HG03060 (cell line): Measurements from ENCODE around the gene PRMT9.
A peak's percentile ranks its signal among the peaks of the same experiment; 100 is the strongest.

Experiments used
- ATAC-seq: cut with Tn5 transposase; IDR thresholded peaks from one replicate; pipeline ENCODE4 v1.9.1; 2021; ENCODE audit warnings: low read depth, moderate number of reproducible peaks; ENCODE audit not compliant: unreplicated experiment

The PRMT9 gene

GRCh38 chr4:147682755-147683154, 1.2 kb downstream of the PRMT9 start:
- ATAC-seq, result no peak

GRCh38 chr4:147678796-147679549, 5.0 kb downstream of the PRMT9 start:
- no peak for ATAC-seq

GRCh38 chr4:147678106-147678505, 5.9 kb downstream of the PRMT9 start:
- no peak for ATAC-seq

- ATAC-seq, result no peak
Observed at GRCh38 chr4:147674496-147674895, 9.5 kb downstream of the PRMT9 start.

- no peak for ATAC-seq
Observed at GRCh38 chr4:147674073-147674472, 9.9 kb downstream of the PRMT9 start.

- ATAC-seq, result no peak
Observed at GRCh38 chr4:147658501-147658900, 25.5 kb downstream of the PRMT9 start.

GRCh38 chr4:147655639-147656038, 28.3 kb downstream of the PRMT9 start:
- no peak for ATAC-seq

GRCh38 chr4:147651563-147651962, 32.4 kb downstream of the PRMT9 start:
- ATAC-seq, result no peak

- no peak for ATAC-seq
Observed at GRCh38 chr4:147648656-147649055, 35.3 kb downstream of the PRMT9 start.

GRCh38 chr4:147645099-147645498, 38.9 kb downstream of the PRMT9 start:
- ATAC-seq, result no peak

- ATAC-seq, result no peak
Observed at GRCh38 chr4:147644471-147644870, 39.5 kb downstream of the PRMT9 start.

- ATAC-seq, result no peak
Observed at GRCh38 chr4:147643616-147644015, 40.3 kb downstream of the PRMT9 start.

GRCh38 chr4:147640331-147640730, 43.6 kb downstream of the PRMT9 start:
- ATAC-seq, result no peak

GRCh38 chr4:147639388-147639787, 44.6 kb downstream of the PRMT9 start:
- no peak for ATAC-seq

GRCh38 chr4:147638942-147639341, 45.0 kb downstream of the PRMT9 start:
- ATAC-seq, result peak; percentile 65

GRCh38 chr4:147638365-147638764, 45.6 kb downstream of the PRMT9 start:
- no peak for ATAC-seq

GRCh38 chr4:147635348-147635747, 48.6 kb downstream of the PRMT9 start:
- ATAC-seq, result no peak

GRCh38 chr4:147633643-147634042, 50.3 kb downstream of the PRMT9 start:
- no peak for ATAC-seq

GRCh38 chr4:147633113-147633512, 50.9 kb downstream of the PRMT9 start:
- no peak for ATAC-seq

GRCh38 chr4:147629783-147630730, 53.9 kb downstream of the PRMT9 start:
- ATAC-seq, result no peak

- no peak for ATAC-seq
Observed at GRCh38 chr4:147628415-147628814, 55.5 kb downstream of the PRMT9 start.

- no peak for ATAC-seq
Observed at GRCh38 chr4:147626903-147627302, 57.1 kb downstream of the PRMT9 start.
